ENCODE data around the gene HPGDS. TPM values are rescaled to one million over a fixed set of nuclear protein-coding genes. Genes with fewer than 3 reads are reported as not detected.
"Not testable (repeated sequence)": the region's sequence is repeated elsewhere in the genome, so short reads cannot be mapped to it uniquely, and the experiment has no call there.

HPGDS gene
- total and polyA plus RNA-seq, 4 donors, result 0.08 to 4.9 (median 0.18) TPM

GRCh38 chr4:94389595-94390267 lies 47.1 kb upstream of the HPGDS start (continued):
- TF ChIP-seq CTCF (IDR thresholded peaks at IDR 0.05; ENCODE audit: low read depth, low read length, missing input control), result no peak
- no peak for TF ChIP-seq MAX (IDR thresholded peaks at IDR 0.05)
- TF ChIP-seq RXRA (IDR thresholded peaks at IDR 0.05), result no peak
- no peak for TF ChIP-seq HNF4G (IDR thresholded peaks at IDR 0.05)

- DNase-seq (ENCODE audit: low spot score); H3K4me1 ChIP-seq (ENCODE audit: control insufficient read depth in 4 of 4, insufficient read depth in 4 of 4, low read length in 3 of 4); H3K4me3 ChIP-seq (ENCODE audit: low read depth in 1 of 3, low read length in 3 of 3); H3K27me3 ChIP-seq (ENCODE audit: control insufficient read depth in 4 of 4, insufficient read depth in 4 of 4, low read length in 3 of 4); H3K9me3 ChIP-seq (ENCODE audit: control insufficient read depth in 4 of 4, low read length in 3 of 4); H3K36me3 ChIP-seq (ENCODE audit: control insufficient read depth in 4 of 4, insufficient read depth in 3 of 4, low read depth in 1 of 4, low read length in 3 of 4); H3K27ac ChIP-seq (ENCODE audit: low read depth in 1 of 2, low read length in 2 of 2); H3K9ac ChIP-seq (ENCODE audit: low read depth in 1 of 2, low read length in 2 of 2): not testable (repeated sequence)
- 72% methylated on average over 4 of the region's 4 CpGs for WGBS
These were observed 45.3 kb upstream of the HPGDS start for GRCh38 chr4:94387965-94388364.

GRCh38 chr4:94385452-94385851 lies 42.8 kb upstream of the HPGDS start:
- not testable (repeated sequence) for H3K9me3 ChIP-seq (ENCODE audit: control insufficient read depth in 4 of 4, low read length in 3 of 4); H3K4me3 ChIP-seq (ENCODE audit: low read depth in 1 of 3, low read length in 3 of 3); DNase-seq (ENCODE audit: low spot score); H3K36me3 ChIP-seq (ENCODE audit: control insufficient read depth in 4 of 4, insufficient read depth in 3 of 4, low read depth in 1 of 4, low read length in 3 of 4); H3K27me3 ChIP-seq (ENCODE audit: control insufficient read depth in 4 of 4, insufficient read depth in 4 of 4, low read length in 3 of 4); H3K4me1 ChIP-seq (ENCODE audit: control insufficient read depth in 4 of 4, insufficient read depth in 4 of 4, low read length in 3 of 4); H3K9ac ChIP-seq (ENCODE audit: low read depth in 1 of 2, low read length in 2 of 2); H3K27ac ChIP-seq (ENCODE audit: low read depth in 1 of 2, low read length in 2 of 2)
- 91% methylated on average over 3 of the region's 3 CpGs for WGBS

GRCh38 chr4:94382891-94383290 lies 40.3 kb upstream of the HPGDS start:
- not testable (repeated sequence) for DNase-seq (ENCODE audit: low spot score); H3K36me3 ChIP-seq (ENCODE audit: control insufficient read depth in 4 of 4, insufficient read depth in 3 of 4, low read depth in 1 of 4, low read length in 3 of 4); H3K9me3 ChIP-seq (ENCODE audit: control insufficient read depth in 4 of 4, low read length in 3 of 4); H3K27me3 ChIP-seq (ENCODE audit: control insufficient read depth in 4 of 4, insufficient read depth in 4 of 4, low read length in 3 of 4); H3K4me3 ChIP-seq (ENCODE audit: low read depth in 1 of 3, low read length in 3 of 3); H3K27ac ChIP-seq (ENCODE audit: low read depth in 1 of 2, low read length in 2 of 2); H3K9ac ChIP-seq (ENCODE audit: low read depth in 1 of 2, low read length in 2 of 2); H3K4me1 ChIP-seq (ENCODE audit: control insufficient read depth in 4 of 4, insufficient read depth in 4 of 4, low read length in 3 of 4)
- WGBS, result 86% methylated on average over 5 of the region's 5 CpGs

- H3K27me3 ChIP-seq (ENCODE audit: control insufficient read depth in 4 of 4, insufficient read depth in 4 of 4, low read length in 3 of 4), result no peaks in the 10 kb centered on the region
- no peak for DNase-seq (ENCODE audit: low spot score)
- no peaks in the 10 kb centered on the region for H3K36me3 ChIP-seq (ENCODE audit: control insufficient read depth in 4 of 4, insufficient read depth in 3 of 4, low read depth in 1 of 4, low read length in 3 of 4)
- TF ChIP-seq HNF4A (conservative IDR thresholded peaks at IDR 0.05) (no peak), NR2F2 (IDR thresholded peaks at IDR 0.05) (no peak), JUND (IDR thresholded peaks at IDR 0.05) (no peak)
- H3K4me3 ChIP-seq (ENCODE audit: low read depth in 1 of 3, low read length in 3 of 3), result no peak overlapping the region
- 80% methylated on average over 3 of the region's 3 CpGs for WGBS
- no peaks in the 10 kb centered on the region for H3K9me3 ChIP-seq (ENCODE audit: control insufficient read depth in 4 of 4, low read length in 3 of 4)
- H3K27ac ChIP-seq (ENCODE audit: low read depth in 1 of 2, low read length in 2 of 2), result no peak overlapping the region
- H3K9ac ChIP-seq (ENCODE audit: low read depth in 1 of 2, low read length in 2 of 2), result no peak overlapping the region
- peaks cover 0 to 2% (median 0%) of the 10 kb centered on the region in 4 donors for H3K4me1 ChIP-seq (ENCODE audit: control insufficient read depth in 4 of 4, insufficient read depth in 4 of 4, low read length in 3 of 4)
These were observed 35.4 kb upstream of the HPGDS start for GRCh38 chr4:94378047-94378446.

Measured in liver (tissue), 9 donors.